Neural progenitor cell (in vitro differentiated cells): ENCODE results near the gene PDE1C. TPM values are rescaled to one million over a fixed set of nuclear protein-coding genes. Genes with fewer than 3 reads are reported as not detected.

Experiments used
- DNase-seq: peaks from one replicate; pipeline ENCODE4 v3.0.0-alpha.2; 2016; ENCODE audit warnings: low spot score
- H2AFZ ChIP-seq: fragments of 200-600 bp; sonication (generic); replicated peaks from 2 replicates; pipeline ENCODE4 v1.6.1; 2016; ENCODE audit warnings: antibody characterized with exemption
- H3F3A ChIP-seq: fragments of 200-600 bp; sonication (generic); 2 replicates; pipeline ENCODE4 v1.6.1; 2016; ENCODE audit warnings: antibody characterized with exemption, low read depth
- H3K27ac ChIP-seq: fragments of 200-600 bp; sonication (generic); 2 replicates; pipeline ENCODE4 v1.5.1; 2016; ENCODE audit warnings: mild to moderate bottlenecking
- H3K27me3 ChIP-seq: fragments of 200-600 bp; sonication (generic); 2 replicates; pipeline ENCODE4 v1.6.1; 2016; ENCODE audit warnings: mild to moderate bottlenecking, moderate library complexity
- H3K36me3 ChIP-seq: fragments of 200-600 bp; sonication (generic); 2 replicates; pipeline ENCODE4 v1.5.1; 2016
- H3K4me1 ChIP-seq: fragments of 200-600 bp; sonication (generic); 2 replicates; pipeline ENCODE4 v1.6.1; 2016; ENCODE audit warnings: mixed run types
- H3K4me2 ChIP-seq: fragments of 200-600 bp; sonication (generic); 2 replicates; pipeline ENCODE4 v1.6.1; 2016
- H3K4me3 ChIP-seq: fragments of 200-600 bp; sonication (generic); 2 replicates; pipeline ENCODE4 v1.5.1; 2016
- H3K79me2 ChIP-seq: fragments of 200-600 bp; sonication (generic); 2 replicates; pipeline ENCODE4 v1.6.1; 2016; ENCODE audit warnings: low read depth
- H3K9ac ChIP-seq: fragments of 200-600 bp; sonication (generic); 2 replicates; pipeline ENCODE4 v1.6.1; 2016
- H3K9me3 ChIP-seq: fragments of 200-600 bp; sonication (generic); 2 replicates; pipeline ENCODE4 v1.5.1; 2016; ENCODE audit warnings: low read depth
- H4K20me1 ChIP-seq: fragments of 200-600 bp; sonication (generic); 2 replicates; pipeline ENCODE4 v1.6.1; 2016; ENCODE audit warnings: low read depth
- H3K27ac Mint-ChIP-seq: 3 replicates; pipeline ENCODE4 v1.8.0; 2021; ENCODE audit warnings: mixed read lengths
- H3K27me3 Mint-ChIP-seq: 2 replicates; pipeline ENCODE4 v1.8.0; 2022; ENCODE audit warnings: low read depth, mild to moderate bottlenecking, inconsistent platforms, moderate library complexity, mixed read lengths; ENCODE audit not compliant: insufficient read depth
- H3K36me3 Mint-ChIP-seq: 3 replicates; pipeline ENCODE4 v1.8.0; 2021; ENCODE audit warnings: mixed read lengths
- H3K4me1 Mint-ChIP-seq: 3 replicates; pipeline ENCODE4 v1.8.0; 2021; ENCODE audit warnings: mixed read lengths
- H3K4me3 Mint-ChIP-seq: 3 replicates; pipeline ENCODE4 v1.8.0; 2021; ENCODE audit warnings: mild to moderate bottlenecking, moderate library complexity, mixed read lengths
- H3K9me3 Mint-ChIP-seq: 3 replicates; pipeline ENCODE4 v1.8.0; 2020; ENCODE audit warnings: mixed read lengths
- CTCF ChIP-seq: fragments of 200-600 bp; sonication (generic); IDR thresholded peaks from 2 replicates; pipeline ENCODE4 v1.5.1; 2017; ENCODE audit warnings: antibody characterized with exemption, mild to moderate bottlenecking
- EZH2 ChIP-seq: fragments of 200-600 bp; sonication (generic); IDR thresholded peaks from 2 replicates; pipeline ENCODE4 v1.6.1; 2017; ENCODE audit warnings: antibody characterized with exemption, mild to moderate bottlenecking, moderate library complexity
- EZH2phosphoT487 ChIP-seq: fragments of 200-600 bp; sonication (generic); IDR thresholded peaks from 2 replicates; pipeline ENCODE4 v1.6.1; 2017; ENCODE audit warnings: antibody characterized with exemption
- total RNA-seq: library from RNA; depleted of rRNA; stranded (reverse); fragments of >200 nt; gene quantifications from 2 replicates; pipeline ENCODE4 v1.2.3, GENCODE V29; 2015; ENCODE audit warnings: low replicate concordance

PDE1C gene
- total RNA-seq, 1 donor from 2014 or later = 0.54 TPM

- no peaks in the 10 kb centered on the region for H4K20me1 ChIP-seq
- no peak overlapping the region for H3K9ac ChIP-seq
- no peaks in the 10 kb centered on the region for H3K36me3 ChIP-seq
- no peak overlapping the region for H3K27ac ChIP-seq
- no peak overlapping the region for H2AFZ ChIP-seq
- H3K4me3 Mint-ChIP-seq = no peak overlapping the region
- no peaks in the 10 kb centered on the region for H3K79me2 ChIP-seq
- no peaks in the 10 kb centered on the region for H3K4me1 ChIP-seq
- H3K4me1 Mint-ChIP-seq = no peaks in the 10 kb centered on the region
- TF ChIP-seq EZH2phosphoT487 (no peak), EZH2 (no peak), CTCF (no peak)
- no peaks in the 10 kb centered on the region for H3K27me3 Mint-ChIP-seq
- no peaks in the 10 kb centered on the region for H3K9me3 ChIP-seq
- no peak overlapping the region for H3K27ac Mint-ChIP-seq
- DNase-seq = no peak
- no peaks in the 10 kb centered on the region for H3K36me3 Mint-ChIP-seq
- H3F3A ChIP-seq = no peaks in the 10 kb centered on the region
- H3K4me2 ChIP-seq = no peak overlapping the region
- no peak overlapping the region for H3K4me3 ChIP-seq
- H3K9me3 Mint-ChIP-seq = no peaks in the 10 kb centered on the region
- H3K27me3 ChIP-seq = no peaks in the 10 kb centered on the region
Measured at GRCh38 chr7:31955641-31956040, 114.6 kb downstream of the PDE1C start.

- Histone ChIP-seq H3K4me2 (no peak overlapping the region), H3F3A (no peaks in the 10 kb centered on the region), H3K79me2 (no peaks in the 10 kb centered on the region), H3K9me3 (no peaks in the 10 kb centered on the region), H3K27me3 (no peaks in the 10 kb centered on the region), H3K9ac (no peak overlapping the region), H3K4me3 (no peak overlapping the region), H3K4me1 (no peaks in the 10 kb centered on the region), H3K36me3 (no peaks in the 10 kb centered on the region), H3K27ac (no peak overlapping the region), H4K20me1 (no peaks in the 10 kb centered on the region), H2AFZ (no peak overlapping the region)
- Mint-ChIP-seq H3K27me3 (no peaks in the 10 kb centered on the region), H3K36me3 (no peaks in the 10 kb centered on the region), H3K9me3 (no peaks in the 10 kb centered on the region), H3K4me3 (no peak overlapping the region), H3K4me1 (no peaks in the 10 kb centered on the region), H3K27ac (no peak overlapping the region)
- DNase-seq = no peak
- TF ChIP-seq CTCF = no peak
- TF ChIP-seq EZH2phosphoT487 = no peak
- TF ChIP-seq EZH2 = no peak
Measured at GRCh38 chr7:31955021-31955420, 115.2 kb downstream of the PDE1C start.

GRCh38 chr7:31954500-31954899, 115.7 kb downstream of the PDE1C start:
- Mint-ChIP-seq H3K9me3 (no peaks in the 10 kb centered on the region), H3K36me3 (no peaks in the 10 kb centered on the region), H3K27ac (no peak overlapping the region), H3K4me3 (no peak overlapping the region), H3K27me3 (no peaks in the 10 kb centered on the region), H3K4me1 (no peaks in the 10 kb centered on the region)
- Histone ChIP-seq H3K4me3 (no peak overlapping the region), H3K27ac (no peak overlapping the region), H2AFZ (no peak overlapping the region), H3K27me3 (no peaks in the 10 kb centered on the region), H3K9me3 (no peaks in the 10 kb centered on the region), H3K79me2 (no peaks in the 10 kb centered on the region), H3K4me2 (no peak overlapping the region), H3F3A (no peaks in the 10 kb centered on the region), H4K20me1 (no peaks in the 10 kb centered on the region), H3K4me1 (no peaks in the 10 kb centered on the region), H3K9ac (no peak overlapping the region), H3K36me3 (no peaks in the 10 kb centered on the region)
- no peak for DNase-seq
- TF ChIP-seq EZH2 (no peak), CTCF (no peak), EZH2phosphoT487 (no peak)
